Bone marrow (tissue), 2 donors: Measurements from ENCODE around the gene TTC27.
"Not testable (repeated sequence)": the region's sequence is repeated elsewhere in the genome, so short reads cannot be mapped to it uniquely, and the experiment has no call there.

ENCODE experiments used
- DNase-seq, 2 donors: peaks; one replicate each; lab custom pipeline; 2025; lab: John Stamatoyannopoulos, UW

TTC27 gene

DNA sequence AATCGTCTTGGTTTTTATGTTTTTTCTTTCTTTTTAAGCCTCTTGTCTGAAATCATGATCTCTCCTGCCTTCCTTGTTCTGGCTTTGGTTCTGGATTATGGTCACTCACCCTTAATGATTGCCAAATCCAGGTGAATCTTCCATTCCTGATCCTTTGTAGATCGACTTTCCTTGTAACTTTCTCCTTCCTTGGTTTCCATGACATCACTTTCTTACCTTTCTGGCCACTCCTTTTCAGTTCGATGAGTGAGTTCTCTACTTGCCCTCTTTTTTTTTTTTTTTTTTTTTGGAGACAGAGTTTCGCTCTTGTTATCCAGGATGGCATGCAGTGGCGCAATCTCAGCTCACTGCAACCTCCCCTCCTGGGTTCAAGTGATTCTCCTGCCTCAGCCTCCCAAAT is 179.8 kb downstream of the TTC27 start:
- DNase-seq: no peak

DNA sequence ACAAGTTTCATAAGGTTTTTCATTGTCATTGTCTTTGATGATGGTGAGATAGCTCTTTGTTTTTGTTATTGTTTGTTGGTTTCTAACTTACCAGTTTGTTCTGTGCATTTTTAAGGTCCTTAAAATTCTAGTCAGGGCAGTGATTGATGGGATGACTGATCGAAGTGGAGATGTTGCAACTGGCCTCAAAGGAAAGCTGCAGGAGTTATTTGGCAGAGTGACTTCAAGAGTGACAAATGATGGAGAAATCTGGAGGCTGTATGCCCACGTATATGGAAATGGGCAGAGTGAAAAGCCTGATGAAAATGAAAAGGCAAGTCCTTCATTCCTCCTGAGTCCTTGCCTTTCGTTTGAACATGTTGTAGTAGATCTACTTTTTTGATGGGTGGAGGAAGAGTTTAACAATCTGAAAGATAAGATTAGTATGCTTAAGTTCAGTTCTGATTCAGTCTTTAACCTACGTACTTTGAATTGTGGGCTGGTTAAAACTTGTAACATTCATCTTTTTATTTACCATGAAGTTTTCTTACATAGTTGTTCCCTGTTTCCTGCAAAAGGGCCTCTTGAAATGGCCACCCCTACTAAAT is 183.2 kb downstream of the TTC27 start:
- no peak for DNase-seq

DNA sequence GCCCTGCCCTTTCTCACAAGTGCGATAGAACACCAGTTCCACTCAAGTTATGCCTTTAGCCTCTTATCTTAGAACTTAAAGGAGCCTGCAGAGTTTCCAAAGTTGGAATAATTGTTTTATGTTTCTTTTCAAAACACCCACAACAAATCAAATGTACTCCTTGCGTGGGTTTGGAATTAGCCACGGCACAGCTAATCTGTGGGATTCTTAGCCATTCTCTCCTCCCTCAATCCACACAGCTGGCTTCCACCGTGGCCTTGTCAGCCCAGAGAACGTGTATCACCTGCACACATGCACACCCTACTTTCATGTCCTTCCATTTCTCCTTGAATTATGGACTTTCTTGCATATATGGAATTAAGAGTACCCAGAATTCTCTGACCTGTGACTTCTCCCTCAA is 183.8 kb downstream of the TTC27 start:
- DNase-seq: no peak

DNA sequence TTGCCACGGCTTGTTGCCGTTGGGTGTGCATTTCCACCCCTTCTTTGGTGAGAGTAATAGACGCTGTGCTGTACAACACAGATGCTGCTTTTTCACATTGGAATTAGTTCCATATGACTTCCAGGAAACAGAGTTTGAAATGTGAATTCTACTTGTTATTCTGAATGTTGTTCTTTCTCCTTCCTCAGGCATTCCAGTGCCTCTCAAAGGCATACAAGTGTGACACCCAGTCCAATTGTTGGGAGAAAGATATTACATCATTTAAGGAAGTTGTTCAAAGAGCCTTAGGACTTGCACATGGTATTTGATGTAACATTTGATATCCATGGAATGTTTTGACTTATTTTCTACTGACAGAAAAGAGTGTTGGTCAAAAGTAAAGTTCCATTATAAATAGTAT is 184.5 kb downstream of the TTC27 start:
- DNase-seq: no peak

DNA sequence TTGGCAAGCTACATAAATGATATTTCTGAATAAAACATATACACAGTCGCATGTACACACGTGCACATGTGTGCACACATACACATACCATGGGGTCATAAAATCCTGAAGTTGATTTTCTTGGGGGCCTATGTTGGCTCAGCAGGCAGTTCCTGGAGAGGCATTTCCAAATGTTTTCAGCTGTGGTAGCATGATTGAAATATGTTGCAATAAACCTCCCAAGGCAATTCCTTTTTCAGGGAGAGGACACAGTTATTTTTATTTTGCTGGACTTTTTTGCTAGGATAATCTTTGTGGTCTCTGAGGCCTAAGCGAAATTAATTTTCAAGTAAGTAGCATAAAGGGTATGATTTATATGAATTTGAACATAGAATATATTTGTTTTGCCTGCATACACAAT is 192.2 kb downstream of the TTC27 start:
- DNase-seq: no peak

DNA sequence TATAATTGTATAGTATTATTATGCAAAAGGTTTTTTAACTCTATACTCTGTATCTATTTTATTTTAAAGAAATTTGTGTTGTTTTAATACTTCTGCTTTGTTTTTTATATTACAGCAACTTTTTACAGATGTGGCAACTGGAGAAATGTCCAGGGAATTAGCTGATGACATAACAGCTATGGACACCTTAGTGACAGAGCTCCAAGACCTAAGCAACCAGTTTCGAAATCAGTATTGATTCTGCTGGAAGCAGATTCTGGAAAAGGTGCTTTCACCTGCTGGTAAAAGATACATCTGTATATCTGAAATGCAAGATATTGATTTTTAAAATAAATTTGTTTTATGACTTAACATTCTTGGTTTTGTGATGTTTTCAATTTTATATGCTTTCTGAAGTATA is 192.9 kb downstream of the TTC27 start:
- no peak for DNase-seq

DNA sequence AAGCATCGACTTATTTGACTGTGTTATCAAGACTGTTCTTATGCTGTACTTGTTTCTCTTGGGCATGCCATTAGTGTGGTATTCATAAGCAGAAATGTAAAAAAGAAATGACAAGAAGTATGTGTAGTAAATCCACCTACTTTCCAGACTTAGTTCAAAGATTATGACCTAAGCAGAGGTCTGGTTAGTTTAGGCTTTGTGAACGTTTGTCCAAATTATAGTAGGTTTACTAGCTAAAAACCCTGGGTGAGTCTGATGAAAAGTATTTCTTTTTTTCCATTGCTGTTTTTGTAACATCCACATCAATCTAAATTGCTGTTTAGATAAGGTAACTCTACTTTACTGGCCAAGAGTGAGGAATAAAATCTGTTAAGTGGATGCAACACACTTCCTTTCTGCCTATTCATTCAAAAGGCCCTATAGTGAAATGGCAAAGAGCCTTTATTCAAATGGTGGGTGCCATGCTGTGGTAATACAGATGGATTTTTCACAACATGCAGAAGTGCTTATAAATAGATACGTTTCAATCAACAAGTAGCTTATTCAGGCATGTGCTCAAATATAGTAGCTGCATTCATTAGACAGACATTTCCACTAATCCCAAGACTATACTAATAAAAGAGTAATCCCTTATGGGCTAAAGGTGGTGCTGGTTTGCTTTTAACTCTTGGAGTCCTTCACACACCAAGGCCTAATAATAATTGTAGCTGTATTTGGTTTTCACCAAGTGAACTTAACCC is 196.4 kb downstream of the TTC27 start:
- DNase-seq: no peak

DNA sequence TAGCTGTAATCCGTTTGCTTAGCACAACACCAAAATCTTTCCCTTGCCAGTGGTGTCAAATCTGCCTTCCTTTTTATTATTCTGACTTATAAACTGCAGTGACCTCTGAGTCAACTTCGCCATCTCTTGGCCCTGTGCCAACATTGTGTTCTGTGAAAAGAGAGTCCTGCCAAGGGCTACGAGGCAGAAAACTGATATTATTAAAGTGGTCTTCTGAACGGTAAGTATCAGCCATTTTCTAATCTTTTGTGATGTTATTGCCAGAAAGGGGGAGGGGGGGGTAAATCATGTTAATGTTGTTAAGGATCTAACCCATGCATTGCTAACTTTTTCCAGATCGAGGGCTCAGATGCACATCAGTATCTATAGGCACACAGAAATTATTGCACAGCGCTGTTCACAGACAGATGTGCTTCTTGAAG is 197.5 kb downstream of the TTC27 start:
- no peak for DNase-seq

DNA sequence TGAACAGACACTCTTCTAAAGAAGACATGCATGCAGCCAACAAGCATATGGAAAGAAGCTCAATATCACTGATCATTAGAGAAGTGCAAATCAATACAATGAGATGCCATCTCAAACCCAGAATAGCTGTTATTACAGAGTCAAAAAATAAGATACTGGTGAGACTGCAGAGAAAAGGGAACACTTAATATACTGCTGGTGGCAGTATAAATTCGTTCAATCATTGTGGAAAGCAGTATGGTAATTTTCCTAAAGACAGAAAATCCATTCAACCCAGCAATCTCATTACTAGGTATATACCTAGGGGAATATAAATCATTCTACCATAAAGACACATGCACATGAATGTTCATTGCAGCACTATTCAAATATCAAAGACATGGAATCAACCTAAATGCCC is 202.3 kb downstream of the TTC27 start:
- no peak for DNase-seq

DNA sequence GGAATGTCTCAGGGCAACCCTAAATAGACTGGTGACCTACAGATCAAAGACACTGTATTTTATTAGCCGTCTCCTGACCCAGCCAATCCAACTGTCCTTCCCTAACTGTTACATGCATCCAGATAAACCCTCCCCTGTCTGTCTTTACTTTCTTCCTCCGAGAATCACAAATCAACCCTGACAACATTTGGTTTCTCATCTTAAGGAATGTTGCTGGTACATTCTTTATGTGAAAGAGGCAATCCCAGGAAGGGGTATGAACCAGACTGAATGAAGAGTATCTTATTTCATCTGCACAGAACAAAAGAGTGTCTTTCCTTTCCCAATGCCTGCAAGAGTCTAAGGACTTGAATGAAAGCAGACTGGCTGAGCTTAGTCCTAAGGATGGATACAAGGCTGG is 205.0 kb downstream of the TTC27 start:
- no peak for DNase-seq

DNA sequence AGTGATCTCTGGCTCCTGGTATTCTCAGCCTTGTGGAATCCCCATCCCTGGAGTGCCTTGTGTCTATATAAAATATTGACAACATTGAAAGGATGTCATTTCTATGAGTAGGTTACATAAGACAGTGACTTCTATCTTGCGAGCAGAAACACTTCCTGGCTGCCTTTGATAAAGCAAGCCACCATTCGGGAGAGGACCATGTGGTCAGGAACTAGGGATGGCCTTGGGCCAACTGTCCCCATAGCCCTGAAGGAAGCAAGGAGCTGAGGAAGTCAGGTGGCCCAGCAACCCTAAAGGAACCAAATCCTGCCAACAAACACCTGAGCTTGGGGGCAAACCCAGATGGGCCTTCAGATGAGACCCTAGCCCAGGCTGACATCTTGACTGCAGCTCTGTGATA is 205.9 kb downstream of the TTC27 start:
- DNase-seq: no peak

DNA sequence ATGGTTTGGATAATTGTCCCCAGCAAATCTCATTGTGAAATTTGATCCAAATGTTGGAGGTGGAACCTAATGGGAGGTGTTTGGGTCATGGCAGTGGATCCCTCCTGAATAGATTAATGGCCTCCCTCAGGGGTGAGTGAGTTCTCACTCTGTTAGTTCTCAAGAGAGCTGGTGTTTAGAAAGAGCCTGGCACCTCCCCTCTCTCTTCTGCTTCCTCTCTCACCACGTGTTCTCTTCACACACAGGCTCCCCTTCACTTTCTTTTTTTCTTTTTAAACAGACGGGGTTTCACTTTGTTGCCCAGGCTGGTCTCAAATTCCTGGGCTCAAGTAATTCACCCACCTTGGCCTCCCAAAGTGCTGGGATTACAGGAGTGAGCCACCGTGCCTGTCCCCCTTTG is 207.3 kb downstream of the TTC27 start:
- DNase-seq: no peak

DNA sequence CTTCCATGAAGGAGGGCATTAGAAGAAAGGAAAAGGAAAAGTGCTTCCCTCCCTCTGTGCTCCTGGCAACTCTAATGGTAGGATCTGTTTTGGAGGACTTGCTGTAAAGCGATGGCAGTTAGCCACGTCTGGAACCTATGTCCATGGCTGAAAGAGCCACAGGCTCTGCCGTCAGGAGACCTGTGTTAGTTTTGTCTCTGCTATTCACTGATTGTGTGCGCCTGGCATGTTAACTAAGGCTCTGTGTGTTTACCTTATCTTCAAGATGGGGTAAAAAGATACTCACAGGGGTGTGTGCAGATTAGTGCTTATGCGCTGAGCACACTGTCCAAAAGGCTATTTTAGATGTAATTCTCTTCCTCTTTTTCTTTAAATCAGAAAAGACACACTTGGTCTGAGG is 209.1 kb downstream of the TTC27 start:
- no peak for DNase-seq

DNA sequence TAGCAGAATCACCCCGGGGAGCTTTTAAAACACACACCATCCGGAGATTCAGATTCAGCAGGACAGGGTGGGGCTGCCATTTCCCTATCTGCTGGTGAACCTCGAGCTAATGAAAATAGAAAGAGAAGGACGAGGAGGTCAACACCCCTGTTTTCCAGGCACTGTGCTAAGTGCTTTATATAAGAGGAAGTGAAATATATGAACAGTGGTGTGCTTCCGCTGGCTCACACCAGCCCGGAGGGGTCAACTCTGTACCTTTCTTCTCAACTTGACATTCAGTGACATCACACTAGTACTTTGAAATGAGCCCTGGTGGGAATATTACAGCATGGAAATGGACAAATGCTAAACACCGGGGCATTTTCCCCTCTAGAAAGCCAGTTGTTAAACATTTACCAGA is 210.6 kb downstream of the TTC27 start:
- DNase-seq: no peak

DNA sequence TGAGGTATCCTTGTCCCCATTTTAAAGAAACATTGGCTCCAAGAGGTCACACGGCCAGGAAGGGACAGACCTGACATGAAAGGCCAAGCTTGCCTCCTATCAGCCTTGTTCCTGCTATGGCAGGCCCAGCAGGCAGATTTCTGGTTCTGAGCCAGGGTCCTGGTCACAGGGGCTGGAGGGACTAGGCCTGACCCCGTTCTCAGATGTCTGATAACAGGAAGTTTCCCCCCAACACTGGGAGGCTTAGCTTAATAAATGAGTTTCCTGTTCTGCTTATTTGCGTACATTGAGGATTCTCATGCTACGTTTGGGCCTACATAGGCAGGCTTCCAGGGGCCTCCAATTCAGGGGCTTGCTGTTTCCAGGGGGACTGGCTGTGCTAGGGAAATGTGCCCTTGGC is 211.1 kb downstream of the TTC27 start:
- no peak for DNase-seq

DNA sequence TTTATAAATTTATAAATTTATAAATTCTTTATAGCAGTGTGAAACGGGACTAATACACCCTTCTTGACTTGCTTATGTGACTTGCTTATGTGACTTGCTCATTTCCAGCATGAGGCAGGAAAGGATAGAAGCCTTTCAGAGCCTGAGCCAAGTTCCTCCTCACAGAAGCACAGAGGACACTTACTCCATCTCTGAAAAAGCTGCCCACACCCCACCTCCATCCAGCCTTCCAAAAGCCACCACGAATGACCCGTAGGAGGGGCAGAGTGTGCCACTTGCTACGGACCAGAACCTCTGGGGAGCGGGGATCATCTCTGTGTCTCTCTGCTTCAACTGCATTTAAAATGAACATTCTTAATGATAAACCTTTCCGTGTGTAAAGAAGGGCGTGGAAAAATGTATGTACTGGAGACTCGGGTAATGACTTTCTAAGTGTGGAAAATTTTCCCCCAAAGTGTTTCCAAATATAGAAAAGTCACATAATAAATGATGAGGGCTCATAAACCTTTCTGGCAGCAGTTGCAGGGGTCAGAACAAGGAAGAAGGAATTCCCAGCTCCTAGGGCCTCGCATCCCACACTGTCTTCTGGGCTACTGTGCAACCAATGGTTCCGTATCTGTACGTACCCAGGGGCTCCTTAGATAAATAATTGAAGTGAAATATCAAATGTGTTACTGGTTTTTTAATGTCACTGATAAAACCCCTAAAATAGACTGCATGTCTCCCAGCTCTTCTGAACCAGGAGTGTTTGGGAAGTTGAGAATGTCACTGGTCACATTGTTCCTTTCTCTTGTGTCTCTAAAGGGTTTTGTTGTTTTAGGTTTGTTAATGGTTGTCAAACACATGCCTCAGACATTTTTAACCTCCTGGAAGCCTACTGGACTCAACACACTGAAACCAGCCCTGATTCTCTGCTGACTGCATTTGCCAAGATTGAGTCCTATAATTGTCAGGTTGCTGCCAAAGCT is 214.4 kb downstream of the TTC27 start:
- DNase-seq: no peak

DNA sequence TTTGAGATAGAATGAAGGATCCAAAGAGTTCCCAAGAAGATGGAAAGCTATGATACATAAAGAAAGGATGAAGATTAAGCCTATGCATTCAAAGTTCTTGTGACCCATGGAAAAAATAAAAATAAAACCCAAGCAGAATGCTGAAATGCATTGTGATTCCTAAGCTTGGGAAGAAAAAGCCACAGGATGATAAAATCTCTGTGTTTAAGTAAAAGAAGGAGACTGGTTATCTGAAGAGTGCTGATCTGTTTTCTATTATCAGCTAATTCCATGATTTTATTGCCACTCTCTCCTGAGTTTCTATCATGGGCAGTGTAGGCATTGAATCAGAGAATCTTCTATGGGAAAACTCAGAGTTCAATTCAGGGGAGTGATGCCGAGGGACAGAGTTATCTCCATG is 215.8 kb downstream of the TTC27 start:
- DNase-seq: no peak

DNA sequence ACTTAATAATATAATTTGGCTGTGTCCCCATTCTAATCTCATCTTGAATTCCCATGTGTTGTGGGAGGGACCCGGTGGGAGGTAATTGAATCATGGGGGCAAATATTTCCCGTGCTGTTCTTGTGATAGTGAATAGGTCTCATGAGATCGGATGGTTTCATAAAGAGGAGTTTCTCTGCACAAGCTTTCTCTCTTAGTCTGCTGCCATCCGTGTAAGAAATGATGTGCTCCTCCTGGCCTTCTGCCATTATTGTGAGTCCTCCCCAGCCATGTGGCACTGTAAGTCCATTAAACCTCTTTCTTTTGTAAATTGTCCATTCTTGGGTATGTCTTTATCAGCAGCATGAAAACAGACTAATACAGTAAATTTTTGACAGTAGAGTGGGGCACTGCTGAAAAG is 216.4 kb downstream of the TTC27 start:
- DNase-seq: no peak

DNA sequence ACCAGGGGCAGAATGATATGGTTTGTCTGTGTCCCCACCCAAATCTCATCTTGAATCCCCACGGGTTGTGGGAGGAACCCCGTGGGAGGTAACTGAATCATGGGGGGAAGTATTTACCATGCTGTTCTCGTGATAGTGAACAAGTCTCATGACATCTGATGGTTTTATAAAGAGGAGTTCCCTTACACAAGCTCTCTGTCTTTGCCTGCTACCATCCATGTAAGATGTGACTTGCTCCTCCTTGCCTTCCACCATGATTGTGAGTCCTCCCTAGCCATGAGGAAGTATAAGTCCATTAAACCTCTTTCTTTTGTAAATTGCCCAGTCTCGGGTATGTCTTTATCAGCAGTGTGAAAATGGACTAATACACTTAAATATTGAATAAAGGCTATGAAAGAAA is 218.4 kb downstream of the TTC27 start:
- not testable (repeated sequence) for DNase-seq

DNA sequence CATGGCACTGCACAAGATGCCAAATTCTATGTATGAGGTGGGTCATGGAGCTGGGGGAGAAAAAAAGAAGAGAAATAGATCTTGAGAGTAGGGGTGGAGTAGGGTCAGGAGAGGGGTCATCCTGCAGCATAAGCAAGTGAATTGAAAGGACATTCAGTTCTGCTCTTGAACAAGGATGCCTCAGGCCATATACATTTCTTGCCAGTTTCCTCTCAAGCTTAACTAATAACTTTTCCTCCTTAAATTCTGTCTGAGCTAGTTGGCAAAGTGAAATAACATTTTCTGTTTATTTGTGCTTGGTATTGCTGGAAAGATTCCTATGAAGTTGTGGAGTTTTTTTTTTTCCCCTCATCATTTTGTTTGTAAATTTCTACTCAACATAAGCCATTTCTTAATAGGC is 219.9 kb downstream of the TTC27 start:
- DNase-seq: no peak

DNA sequence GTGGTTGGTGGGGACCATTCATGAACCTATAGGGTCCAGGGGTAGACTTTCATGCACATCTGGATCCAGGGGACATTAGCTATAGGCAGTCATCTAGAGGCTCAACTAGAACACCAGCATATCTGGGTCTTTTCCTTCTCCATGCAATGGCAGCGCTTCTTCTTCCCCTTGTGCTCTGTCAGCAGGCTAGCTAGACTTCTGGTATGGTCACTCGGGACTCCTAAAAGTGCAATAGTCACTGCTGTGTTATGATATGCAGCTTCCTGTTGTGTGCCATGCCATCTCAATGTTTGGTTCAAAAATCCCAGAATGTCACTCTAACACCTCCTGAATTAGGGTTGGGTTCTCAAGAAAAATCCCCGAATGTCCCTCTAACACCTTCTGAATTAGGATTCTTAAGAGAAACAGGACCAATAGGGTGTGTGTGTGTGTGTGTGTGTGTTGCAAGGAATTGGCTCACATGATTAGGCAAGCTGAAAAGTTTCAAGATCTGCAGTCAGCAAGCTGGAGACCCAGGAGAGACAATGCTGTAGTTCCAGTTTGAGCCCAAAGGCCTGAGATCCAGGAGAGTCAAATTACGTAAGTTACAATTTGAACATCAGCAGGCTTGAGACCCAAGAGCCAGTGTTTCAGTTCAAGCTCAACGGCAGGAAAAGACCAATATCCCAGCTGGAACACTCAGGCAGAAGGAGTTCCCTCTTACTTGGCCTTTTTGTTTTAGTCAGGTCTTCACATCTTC is 221.8 kb downstream of the TTC27 start:
- no peak for DNase-seq

DNA sequence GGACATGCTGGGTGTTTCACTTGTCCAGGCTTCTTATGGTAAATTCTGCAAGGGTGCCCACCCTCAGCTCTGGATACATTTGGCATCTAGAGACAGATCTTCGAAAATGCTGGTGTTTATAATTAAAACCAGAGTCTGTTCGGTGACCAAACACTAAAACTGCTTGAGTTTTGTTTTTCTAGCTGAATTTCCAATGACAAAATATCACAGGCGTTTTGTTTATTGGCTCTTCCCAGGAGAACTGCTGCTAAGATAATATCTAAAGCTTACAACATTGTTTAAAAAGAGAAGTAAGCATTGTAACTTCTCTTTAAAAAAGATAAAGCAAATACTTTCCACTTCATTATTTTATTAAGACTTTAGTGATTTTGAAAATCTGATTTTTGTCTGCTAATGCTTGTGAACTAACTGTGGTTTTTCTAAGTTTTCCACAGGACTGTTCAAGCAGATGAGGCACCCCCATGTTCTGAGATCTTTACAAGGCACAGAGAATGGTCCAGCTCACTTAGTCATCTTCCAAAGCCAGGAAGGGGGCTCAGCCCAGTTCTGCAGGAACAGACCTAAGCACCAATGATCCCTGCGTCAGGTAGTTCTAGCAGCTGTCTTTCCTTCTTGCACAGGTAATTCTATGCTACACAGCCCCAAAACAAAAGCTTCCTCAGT is 224.1 kb downstream of the TTC27 start:
- no peak for DNase-seq
